Body of pancreas (tissue), 4 donors: ENCODE data around the gene ADGRL3. TPM values are rescaled to one million over a fixed set of nuclear protein-coding genes. Genes with fewer than 3 reads are reported as not detected.
"Not testable (repeated sequence)": the region's sequence is repeated elsewhere in the genome, so short reads cannot be mapped to it uniquely, and the experiment has no call there.

Source experiments
- ATAC-seq: fragments of 150-250 bp; one replicate; pipeline ENCODE4 v1.9.1; 2016
- DNase-seq, 4 donors: peaks; one replicate each; pipeline ENCODE4 v3.0.0-alpha.2; 2019
- H3K27ac ChIP-seq, 4 donors: fragments of 200-600 bp; sonication (generic); 1 replicate in 3 of 4; 2 replicates in 1 of 4; pipeline versions ENCODE4 v1.5.1 to v1.6.1; 2016 to 2019; ENCODE audit warnings: mild to moderate bottlenecking in 1 of 4, mixed read lengths in 1 of 4, moderate library complexity in 1 of 4
- H3K27me3 ChIP-seq, 2 donors: fragments of 200-600 bp; sonication (generic); one replicate each; pipeline ENCODE4 v1.6.0; 2016; ENCODE audit warnings: mild to moderate bottlenecking in 1 of 2
- H3K36me3 ChIP-seq, 2 donors: fragments of 200-600 bp; sonication (generic); replicated peaks in 1 of 2; 2 replicates each; pipeline ENCODE4 v1.5.1; 2016; ENCODE audit warnings: low read depth in 2 of 2; ENCODE audit not compliant: insufficient read depth in 1 of 2
- H3K4me1 ChIP-seq: fragments of 200-600 bp; sonication (generic); one replicate; pipeline ENCODE4 v1.6.0; 2016
- H3K4me3 ChIP-seq, 2 donors: fragments of 200-600 bp; sonication (generic); 1 replicate in 1 of 2; 2 replicates in 1 of 2; pipeline ENCODE4 v1.5.1; 2016 to 2019
- H3K9me3 ChIP-seq, 3 donors: fragments of 200-600 bp; sonication (generic); 1 replicate in 2 of 3; 2 replicates in 1 of 3; pipeline ENCODE4 v1.5.1; 2016
- CTCF ChIP-seq, 7 experiments: fragments of 450-650 bp in 4 of 7; fragments of 200-600 bp in 3 of 7; sonication (generic) in 3 of 7; IDR thresholded peaks; one replicate each; pipeline ENCODE4 v1.5.1; 2016 to 2019; ENCODE audit warnings: antibody characterized with exemption in 7 of 7
- POLR2A ChIP-seq, 3 donors: fragments of 450-650 bp; IDR thresholded peaks; one replicate each; pipeline ENCODE4 v1.6.1; 2016; ENCODE audit warnings: antibody characterized with exemption in 3 of 3, mild to moderate bottlenecking in 2 of 3
- WGBS, 2 donors: methylation state at CpG; one replicate each; pipeline ENCODE4 v1.1.5; 2017; 5-methylcytosine and 5-hydroxymethylcytosine counted together
- intact Hi-C: fragments of 100-400 bp; cut with DNase I; formaldehyde crosslinking; loops from one replicate; pipeline ENCODE4 v1.15.1; 2023
- total RNA-seq, 2 donors: library from RNA; depleted of rRNA; stranded (reverse); fragments of >200 nt; gene quantifications; one replicate each; pipeline ENCODE4 v1.1.0, GENCODE V29; 2016

Gene ADGRL3
- total RNA-seq, 2 donors from 2014 or later, result 0.33 to 1.0 TPM

GRCh38 chr4:61628282-61628681 is 428.2 kb downstream of the ADGRL3 start:
- H3K4me1 ChIP-seq, result no peaks in the 10 kb centered on the region
- no peaks in the 10 kb centered on the region for H3K36me3 ChIP-seq
- 65 to 66% methylated on average over 1 of the region's 1 CpG for WGBS, 2 donors
- no peak overlapping the region for H3K4me3 ChIP-seq
- H3K27ac ChIP-seq, result no peak overlapping the region
- ATAC-seq (no peak), DNase-seq (no peak)
- intact Hi-C loops, result no loop called here
- H3K9me3 ChIP-seq, result no peaks in the 10 kb centered on the region
- TF ChIP-seq CTCF (IDR thresholded peaks at IDR 0.05) (no peak), POLR2A (IDR thresholded peaks at IDR 0.05) (no peak)
- H3K27me3 ChIP-seq, result no peaks in the 10 kb centered on the region

DNA sequence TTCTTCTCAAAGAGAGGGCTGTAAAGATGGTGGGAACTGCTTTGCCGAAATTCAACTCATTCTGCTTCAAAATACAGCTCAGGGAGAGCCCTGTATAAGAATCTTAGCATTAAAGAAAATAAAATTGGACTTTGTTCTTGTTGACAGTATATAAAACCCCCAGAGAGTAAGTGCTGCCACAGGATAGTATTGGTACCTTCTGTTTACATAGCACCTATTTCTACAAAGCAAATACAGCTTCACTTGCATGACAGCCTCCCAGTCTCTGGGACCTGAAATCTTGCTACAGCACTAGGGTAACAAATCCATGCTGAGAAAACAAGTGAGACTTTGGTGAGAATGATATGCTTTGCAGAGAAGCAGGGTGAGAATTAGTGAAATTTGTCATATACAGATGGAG is 428.6 kb downstream of the ADGRL3 start:
- no peaks in the 10 kb centered on the region for H3K4me1 ChIP-seq
- WGBS, 2 donors, result 45 to 64% methylated on average over 1 of the region's 1 CpG
- ATAC-seq (no peak), DNase-seq (no peak)
- H3K9me3 ChIP-seq, result no peaks in the 10 kb centered on the region
- H3K4me3 ChIP-seq, result no peak overlapping the region
- H3K27ac ChIP-seq, result no peak overlapping the region
- H3K36me3 ChIP-seq, result no peaks in the 10 kb centered on the region
- H3K27me3 ChIP-seq, result no peaks in the 10 kb centered on the region
- intact Hi-C loops, result no loop called here
- TF ChIP-seq POLR2A (IDR thresholded peaks at IDR 0.05), result no peak
- no peak for TF ChIP-seq CTCF (IDR thresholded peaks at IDR 0.05)

DNA sequence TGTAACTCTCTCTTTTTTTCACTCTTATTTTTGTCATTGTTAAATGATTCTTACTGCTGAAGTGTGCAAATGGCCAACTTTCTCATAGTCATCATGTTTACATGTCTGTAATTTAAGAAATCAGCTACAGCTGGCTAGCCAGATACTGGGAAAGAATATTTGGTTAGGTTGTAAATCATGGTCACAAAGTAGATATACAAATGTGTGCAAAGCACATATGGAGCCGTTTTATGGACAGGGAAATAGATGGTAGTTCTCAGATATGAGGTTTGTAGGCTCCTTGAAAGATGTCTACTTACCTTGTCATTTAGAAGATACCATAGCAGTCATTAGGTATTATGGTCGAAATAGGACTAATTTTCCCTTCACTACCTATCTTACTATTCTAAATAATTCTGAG is 430.4 kb downstream of the ADGRL3 start:
- no peak for TF ChIP-seq POLR2A (IDR thresholded peaks at IDR 0.05)
- TF ChIP-seq CTCF (IDR thresholded peaks at IDR 0.05), result no peak
- intact Hi-C loops, result no loop called here
- H3K36me3 ChIP-seq, result no peaks in the 10 kb centered on the region
- no peaks in the 10 kb centered on the region for H3K27me3 ChIP-seq
- ATAC-seq, result no peak
- no peak overlapping the region for H3K27ac ChIP-seq
- no peak for DNase-seq
- H3K4me1 ChIP-seq, result no peaks in the 10 kb centered on the region
- no peaks in the 10 kb centered on the region for H3K9me3 ChIP-seq
- WGBS, 2 donors, result 27 to 33% methylated on average over 2 of the region's 2 CpGs
- H3K4me3 ChIP-seq, result no peak overlapping the region

DNA sequence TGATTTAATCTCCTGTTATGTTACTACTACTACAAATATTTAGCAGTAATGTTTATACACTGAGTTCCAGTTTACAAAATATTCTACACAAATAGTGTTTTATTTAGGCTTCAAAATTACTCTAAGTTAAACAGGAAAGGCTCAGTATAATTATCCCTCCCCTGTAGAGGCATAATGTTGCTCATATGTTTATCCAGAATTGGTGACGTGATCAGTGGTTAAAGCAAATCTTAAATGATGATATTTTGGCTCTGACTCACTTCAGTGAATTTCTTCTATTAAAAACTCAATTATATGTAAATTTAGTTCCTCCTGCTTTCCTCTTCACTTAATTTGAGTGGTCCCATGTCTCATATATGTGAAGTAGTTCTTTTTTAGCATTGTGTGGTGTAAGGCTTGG is 438.5 kb downstream of the ADGRL3 start:
- H3K27me3 ChIP-seq, result no peaks in the 10 kb centered on the region
- no peak for ATAC-seq
- no peak overlapping the region for H3K27ac ChIP-seq
- 62% methylated on average over 1 of the region's 1 CpG for WGBS, 2 donors
- H3K4me3 ChIP-seq, result no peak overlapping the region
- no peaks in the 10 kb centered on the region for H3K4me1 ChIP-seq
- H3K9me3 ChIP-seq, result no peaks in the 10 kb centered on the region
- no peak for TF ChIP-seq CTCF (IDR thresholded peaks at IDR 0.05)
- no peak for TF ChIP-seq POLR2A (IDR thresholded peaks at IDR 0.05)
- intact Hi-C loops, result no loop called here
- no peaks in the 10 kb centered on the region for H3K36me3 ChIP-seq
- no peak for DNase-seq

- intact Hi-C loops, ATAC-seq, H3K36me3 ChIP-seq, H3K4me3 ChIP-seq, H3K4me1 ChIP-seq, DNase-seq, H3K9me3 ChIP-seq, H3K27me3 ChIP-seq, H3K27ac ChIP-seq: not testable (repeated sequence)
- WGBS, 2 donors, result 78 to 80% methylated on average over 26 of the region's 26 CpGs
Observed at GRCh38 chr4:61646746-61647350, 446.7 kb downstream of the ADGRL3 start.
